ENCODE results near the gene NFKBIZ.

The NFKBIZ gene

DNA sequence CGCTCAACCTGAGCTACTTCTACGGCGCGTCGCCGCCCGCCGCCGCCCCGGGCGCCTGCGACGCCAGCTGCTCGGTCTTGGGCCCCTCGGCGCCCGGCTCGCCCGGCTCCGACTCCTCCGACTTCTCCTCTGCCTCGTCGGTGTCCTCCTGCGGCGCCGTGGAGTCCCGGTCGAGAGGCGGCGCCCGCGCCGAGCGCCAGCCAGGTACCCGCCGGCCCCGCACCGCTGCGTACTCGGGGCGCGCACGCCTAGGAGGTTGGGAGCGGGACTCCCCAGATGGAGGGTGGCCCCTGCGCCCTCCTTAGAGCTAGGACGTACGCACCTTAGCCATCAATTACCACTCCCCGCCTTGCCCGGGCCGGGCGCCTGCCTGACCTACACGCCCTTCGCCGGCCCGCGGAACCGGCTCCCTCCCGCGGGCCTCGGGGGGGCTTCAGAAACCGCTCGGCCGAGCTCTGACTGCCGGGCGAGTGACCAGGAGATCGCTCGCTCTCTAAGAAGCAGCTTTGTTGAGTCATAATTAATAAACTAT, 466 bp downstream of the NFKBIZ start:
- peak overlapping the region; percentile 87 for H3K4me3 ChIP-seq (ENCODE audit: low read depth, low read length)
- no peak for DNase-seq (ENCODE audit: low read depth)
- TF ChIP-seq, protein P1, sequence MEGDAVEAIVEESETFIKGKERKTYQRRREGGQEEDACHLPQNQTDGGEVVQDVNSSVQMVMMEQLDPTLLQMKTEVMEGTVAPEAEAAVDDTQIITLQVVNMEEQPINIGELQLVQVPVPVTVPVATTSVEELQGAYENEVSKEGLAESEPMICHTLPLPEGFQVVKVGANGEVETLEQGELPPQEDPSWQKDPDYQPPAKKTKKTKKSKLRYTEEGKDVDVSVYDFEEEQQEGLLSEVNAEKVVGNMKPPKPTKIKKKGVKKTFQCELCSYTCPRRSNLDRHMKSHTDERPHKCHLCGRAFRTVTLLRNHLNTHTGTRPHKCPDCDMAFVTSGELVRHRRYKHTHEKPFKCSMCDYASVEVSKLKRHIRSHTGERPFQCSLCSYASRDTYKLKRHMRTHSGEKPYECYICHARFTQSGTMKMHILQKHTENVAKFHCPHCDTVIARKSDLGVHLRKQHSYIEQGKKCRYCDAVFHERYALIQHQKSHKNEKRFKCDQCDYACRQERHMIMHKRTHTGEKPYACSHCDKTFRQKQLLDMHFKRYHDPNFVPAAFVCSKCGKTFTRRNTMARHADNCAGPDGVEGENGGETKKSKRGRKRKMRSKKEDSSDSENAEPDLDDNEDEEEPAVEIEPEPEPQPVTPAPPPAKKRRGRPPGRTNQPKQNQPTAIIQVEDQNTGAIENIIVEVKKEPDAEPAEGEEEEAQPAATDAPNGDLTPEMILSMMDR (conservative IDR thresholded peaks at IDR 0.05; ENCODE audit: low read depth, low read length): no peak

- peak; percentile 88 for DNase-seq (ENCODE audit: low read depth)
- TF ChIP-seq, protein P1 (conservative IDR thresholded peaks at IDR 0.05; ENCODE audit: low read depth, low read length): no peak
- peak overlapping the region; percentile 87 for H3K4me3 ChIP-seq (ENCODE audit: low read depth, low read length)
Measured at GRCh38 chr3:101850246-101851051, 1.1 kb downstream of the NFKBIZ start.

GRCh38 chr3:101851072-101851770, 1.9 kb downstream of the NFKBIZ start:
- TF ChIP-seq, protein P1 (conservative IDR thresholded peaks at IDR 0.05; ENCODE audit: low read depth, low read length): no peak
- peak overlapping the region; percentile 87 for H3K4me3 ChIP-seq (ENCODE audit: low read depth, low read length)
- peak; percentile 40 for DNase-seq (ENCODE audit: low read depth)

- H3K4me3 ChIP-seq (ENCODE audit: low read depth, low read length): peak overlapping the region; percentile 87
- no peak for DNase-seq (ENCODE audit: low read depth)
- TF ChIP-seq, protein P1 (conservative IDR thresholded peaks at IDR 0.05; ENCODE audit: low read depth, low read length): no peak
Measured at GRCh38 chr3:101851850-101852714, 2.8 kb downstream of the NFKBIZ start.

GRCh38 chr3:101852983-101853840, 3.9 kb downstream of the NFKBIZ start:
- TF ChIP-seq, protein P1 (conservative IDR thresholded peaks at IDR 0.05; ENCODE audit: low read depth, low read length): no peak
- DNase-seq (ENCODE audit: low read depth): no peak
- H3K4me3 ChIP-seq (ENCODE audit: low read depth, low read length): peak overlapping the region; percentile 3

- TF ChIP-seq, protein P1 (conservative IDR thresholded peaks at IDR 0.05; ENCODE audit: low read depth, low read length): no peak
- no peak for DNase-seq (ENCODE audit: low read depth)
- H3K4me3 ChIP-seq (ENCODE audit: low read depth, low read length): no peak overlapping the region
Measured at GRCh38 chr3:101853982-101854381, 4.7 kb downstream of the NFKBIZ start.
